Embryonic facial prominence (tissue), 1 donor: Measurements from ENCODE around the gene PLEKHA4.

Experiments used
- DNase-seq: peaks from one replicate; pipeline ENCODE4 v3.0.0-alpha.2; 2016; ENCODE audit errors: extremely low spot score

The PLEKHA4 gene

DNA sequence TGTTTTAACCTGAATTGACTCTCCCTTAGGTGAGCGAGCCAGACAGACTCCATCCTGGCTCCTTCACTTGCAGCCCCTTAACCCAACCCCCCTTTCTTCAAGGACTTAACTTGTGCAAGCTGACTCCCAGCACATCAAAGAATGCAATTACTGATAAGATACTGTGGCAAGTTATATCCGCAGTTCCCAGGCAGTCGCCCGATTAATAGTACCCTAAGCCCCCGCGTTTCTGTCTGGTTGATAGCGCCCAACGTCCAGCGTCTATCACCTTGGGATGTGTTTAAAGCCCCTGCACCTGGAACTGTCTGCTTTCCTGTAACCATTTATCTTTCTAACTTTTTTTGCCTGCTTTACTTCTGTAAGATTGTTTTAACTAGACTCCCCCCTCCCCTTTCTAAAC lies 38.3 kb downstream of the PLEKHA4 start:
- no peak for DNase-seq

DNA sequence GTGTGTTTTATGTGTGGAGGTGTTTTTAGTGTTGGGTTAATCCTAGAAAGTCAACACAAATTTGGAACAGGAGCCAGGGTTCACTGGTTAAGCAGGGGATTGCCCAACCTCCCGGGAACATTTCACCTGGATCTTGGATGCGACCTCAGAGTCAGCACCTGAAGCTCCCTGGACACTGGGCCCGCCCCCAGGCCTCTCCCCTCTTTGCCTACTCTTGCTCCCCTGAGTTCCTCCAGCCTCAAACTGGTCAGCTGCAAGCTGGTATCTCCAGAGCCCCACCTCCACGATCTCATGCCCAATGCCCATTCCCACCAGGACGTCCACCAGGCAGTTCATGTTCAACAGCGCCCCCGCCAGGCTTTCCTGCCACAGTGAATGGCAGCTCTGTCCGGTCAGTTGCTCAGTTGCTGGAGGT lies 41.8 kb downstream of the PLEKHA4 start:
- DNase-seq, result no peak

DNA sequence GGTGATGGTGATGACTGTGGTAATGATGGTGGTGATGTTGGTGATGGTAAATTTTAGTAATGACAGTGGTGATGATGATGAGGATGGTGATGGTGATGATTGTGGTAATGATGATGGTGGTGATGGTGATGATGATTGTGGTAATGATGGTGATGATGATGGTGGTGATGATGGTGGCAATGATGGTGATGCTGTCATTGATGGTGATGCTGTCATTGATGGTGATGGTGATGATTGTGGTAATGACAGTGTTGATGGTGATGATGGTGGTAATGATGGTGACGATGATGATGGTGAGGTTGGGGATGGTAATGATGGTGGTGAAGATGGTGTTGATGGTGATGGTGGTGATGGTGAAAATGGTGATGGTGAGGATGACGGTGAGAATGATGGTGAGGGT lies 45.9 kb downstream of the PLEKHA4 start:
- DNase-seq, result no peak

DNA sequence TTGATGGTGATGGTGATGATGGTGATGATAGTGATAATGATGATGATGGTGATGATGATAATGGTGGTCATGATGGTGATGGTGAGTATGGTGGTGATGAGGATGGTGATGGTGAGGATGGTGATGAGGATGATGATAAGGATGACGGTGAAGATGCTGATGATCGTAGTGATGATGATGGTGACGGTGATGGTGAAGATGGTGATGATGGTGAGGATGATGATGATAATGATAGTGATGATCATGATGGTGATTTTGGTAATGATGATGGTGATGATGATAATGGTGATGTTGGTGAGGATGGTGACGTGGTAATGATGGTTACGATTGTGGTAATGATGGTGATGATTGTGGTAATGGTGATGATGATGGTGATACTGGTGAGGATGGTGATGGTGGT lies 46.8 kb downstream of the PLEKHA4 start:
- DNase-seq, result no peak

DNA sequence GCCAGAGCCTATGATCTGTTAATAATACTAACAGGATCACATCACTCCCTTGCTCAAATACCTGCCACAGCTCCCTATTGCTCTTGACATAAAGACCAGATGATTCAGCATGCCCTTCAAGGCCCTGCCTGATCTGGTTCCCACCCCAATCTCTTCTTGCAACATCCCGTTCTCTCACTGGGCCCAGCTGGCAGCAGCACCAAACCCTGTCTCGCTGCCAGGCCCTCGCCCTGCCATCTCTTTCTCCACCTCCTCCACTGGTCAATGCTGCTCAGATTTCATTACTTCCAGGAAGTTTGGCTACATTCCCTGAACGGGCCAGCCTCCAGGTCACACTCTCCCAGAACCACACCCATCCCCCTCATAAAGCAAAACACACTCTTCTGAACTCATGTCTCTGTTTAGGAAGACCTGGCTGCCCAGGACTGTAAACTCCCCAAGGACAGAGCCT lies 49.0 kb downstream of the PLEKHA4 start:
- no peak for DNase-seq

DNA sequence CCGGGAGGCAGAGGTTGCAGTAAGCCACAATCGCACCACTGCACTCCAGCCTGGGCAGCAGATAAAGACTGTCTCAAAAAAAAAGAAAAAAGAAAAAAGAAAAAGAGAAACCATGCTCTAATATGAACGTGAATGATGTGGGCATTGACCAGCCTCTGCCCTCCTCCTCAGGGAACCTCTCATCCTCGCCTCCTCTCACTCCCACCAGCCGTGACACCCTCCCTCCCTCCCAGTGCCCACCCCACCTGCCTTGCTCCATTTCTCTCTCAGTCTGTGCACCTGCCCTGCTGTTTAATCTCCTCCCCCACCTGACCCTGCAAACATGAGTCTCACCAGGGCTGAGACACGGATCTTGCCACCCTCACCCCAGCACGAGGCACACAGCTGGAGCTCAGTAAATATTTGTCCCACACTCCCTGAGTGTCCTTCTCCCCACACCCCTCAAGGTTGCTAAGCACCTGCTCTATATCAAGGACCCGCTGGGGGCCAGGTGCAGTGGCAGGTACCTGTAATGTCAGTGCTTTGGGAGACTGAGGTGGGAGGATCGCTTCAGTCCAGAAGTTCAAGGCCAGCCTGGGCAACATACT lies 50.1 kb downstream of the PLEKHA4 start:
- DNase-seq, result no peak

DNA sequence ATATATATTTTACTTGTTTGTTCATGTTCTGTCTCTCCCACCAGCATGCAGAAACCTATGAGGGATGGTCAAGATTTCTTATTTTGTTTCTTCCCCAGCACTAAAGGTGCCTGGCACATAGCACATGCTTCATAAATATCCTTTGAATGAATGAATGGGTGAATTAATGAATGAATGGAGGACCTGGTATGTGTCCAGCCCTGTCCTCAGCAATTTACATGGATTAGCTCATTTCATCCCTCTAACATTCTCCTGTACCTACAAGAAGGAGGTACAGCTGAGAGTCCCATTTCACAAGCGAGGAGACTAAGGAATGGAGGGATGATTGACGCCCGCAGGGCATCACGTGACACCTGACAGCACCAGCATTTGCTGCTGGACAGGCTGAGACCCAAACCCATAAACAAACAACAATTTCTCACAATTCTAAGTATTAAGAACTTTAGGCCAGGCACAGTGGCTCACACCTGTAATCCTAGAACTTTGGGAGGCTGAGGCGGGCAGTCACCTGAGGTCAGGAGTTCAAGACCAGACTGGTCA lies 50.8 kb downstream of the PLEKHA4 start:
- no peak for DNase-seq

DNA sequence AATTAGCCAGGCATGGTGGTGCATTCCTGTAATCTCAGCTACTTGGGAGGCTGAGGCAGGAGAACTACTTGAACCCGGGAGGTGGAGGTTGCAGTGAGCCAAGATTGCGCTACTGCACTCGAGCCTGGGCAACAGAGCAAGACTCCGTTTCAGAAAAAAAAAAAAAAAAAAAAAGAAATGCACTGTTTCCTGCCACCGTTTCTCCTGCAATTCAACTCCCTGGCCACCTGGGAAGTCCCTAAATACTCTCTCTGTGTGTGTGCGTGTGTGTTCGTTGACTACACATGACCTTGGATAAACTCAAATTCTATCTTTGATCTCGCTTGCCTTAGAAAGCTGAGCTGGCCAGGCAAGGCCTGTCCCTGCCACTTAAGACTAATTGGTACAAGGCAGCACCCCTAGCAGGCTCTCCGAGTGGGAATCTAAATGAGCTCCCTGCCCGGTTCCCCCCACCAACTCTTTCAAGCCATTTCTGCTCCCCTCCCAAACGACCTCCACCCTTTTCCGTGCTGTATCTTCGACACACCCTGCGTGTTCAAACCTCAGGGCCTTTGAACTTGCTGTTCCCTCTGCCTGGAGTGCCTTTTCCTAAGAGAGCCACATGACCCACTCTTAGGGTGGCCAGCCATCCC lies 52.4 kb downstream of the PLEKHA4 start:
- no peak for DNase-seq

DNA sequence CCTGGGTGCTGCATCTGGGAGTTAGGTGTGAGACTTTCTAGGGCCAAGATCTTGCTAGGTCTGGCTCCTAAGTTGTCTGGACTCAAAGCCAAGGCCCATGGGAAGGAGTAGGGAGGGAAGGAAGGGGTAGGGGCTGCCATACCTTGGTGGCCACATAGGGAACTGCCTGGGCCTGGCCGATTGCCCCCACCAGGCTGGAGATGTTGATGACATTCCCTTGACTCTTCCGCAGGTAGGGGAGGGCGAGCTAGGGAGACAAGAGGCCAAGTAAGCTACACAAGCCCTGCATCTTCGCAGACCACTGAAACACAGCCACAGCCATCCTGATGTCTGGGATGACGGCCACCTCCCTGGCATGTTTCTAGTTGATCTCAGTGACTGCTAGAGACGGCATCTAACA lies 53.5 kb downstream of the PLEKHA4 start:
- DNase-seq, result no peak

DNA sequence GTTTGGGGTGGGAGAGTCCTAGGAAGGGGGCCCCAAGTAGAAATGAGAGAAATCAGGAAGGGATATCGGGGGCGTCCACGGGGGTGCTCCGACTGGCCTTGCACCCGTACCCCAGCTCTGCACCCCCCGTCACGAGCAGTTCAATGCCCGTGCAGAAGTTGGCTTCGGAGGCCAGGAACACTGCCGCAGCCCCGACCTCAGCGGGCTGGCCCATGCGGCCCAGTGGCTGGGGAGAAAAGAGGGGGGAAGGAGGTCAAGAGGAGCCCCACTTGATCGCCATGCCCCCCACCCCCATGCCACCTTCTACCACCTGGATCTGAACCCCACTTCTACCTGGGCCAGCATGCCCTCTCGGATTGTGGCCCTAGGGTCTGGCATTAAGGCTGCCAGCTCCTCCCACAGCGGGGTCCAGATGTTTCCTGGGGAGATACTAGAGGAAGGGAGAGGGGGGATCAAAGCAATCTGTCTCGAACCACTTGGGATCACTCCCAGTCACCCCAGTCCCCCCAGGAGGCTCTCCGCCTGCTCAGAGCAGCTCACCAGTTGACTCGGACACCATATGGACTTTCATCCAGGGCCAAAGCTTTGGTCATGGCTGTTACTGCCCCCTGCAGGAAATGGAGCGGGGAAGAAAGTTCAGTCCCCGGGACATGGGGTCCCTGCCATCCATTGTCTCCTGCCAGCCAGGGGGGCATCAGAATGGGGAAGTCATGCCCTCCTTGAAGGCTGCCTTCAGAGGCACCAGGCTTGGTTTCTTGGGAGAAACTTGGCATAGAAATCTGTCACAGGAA lies 55.1 kb downstream of the PLEKHA4 start:
- DNase-seq, result no peak

DNA sequence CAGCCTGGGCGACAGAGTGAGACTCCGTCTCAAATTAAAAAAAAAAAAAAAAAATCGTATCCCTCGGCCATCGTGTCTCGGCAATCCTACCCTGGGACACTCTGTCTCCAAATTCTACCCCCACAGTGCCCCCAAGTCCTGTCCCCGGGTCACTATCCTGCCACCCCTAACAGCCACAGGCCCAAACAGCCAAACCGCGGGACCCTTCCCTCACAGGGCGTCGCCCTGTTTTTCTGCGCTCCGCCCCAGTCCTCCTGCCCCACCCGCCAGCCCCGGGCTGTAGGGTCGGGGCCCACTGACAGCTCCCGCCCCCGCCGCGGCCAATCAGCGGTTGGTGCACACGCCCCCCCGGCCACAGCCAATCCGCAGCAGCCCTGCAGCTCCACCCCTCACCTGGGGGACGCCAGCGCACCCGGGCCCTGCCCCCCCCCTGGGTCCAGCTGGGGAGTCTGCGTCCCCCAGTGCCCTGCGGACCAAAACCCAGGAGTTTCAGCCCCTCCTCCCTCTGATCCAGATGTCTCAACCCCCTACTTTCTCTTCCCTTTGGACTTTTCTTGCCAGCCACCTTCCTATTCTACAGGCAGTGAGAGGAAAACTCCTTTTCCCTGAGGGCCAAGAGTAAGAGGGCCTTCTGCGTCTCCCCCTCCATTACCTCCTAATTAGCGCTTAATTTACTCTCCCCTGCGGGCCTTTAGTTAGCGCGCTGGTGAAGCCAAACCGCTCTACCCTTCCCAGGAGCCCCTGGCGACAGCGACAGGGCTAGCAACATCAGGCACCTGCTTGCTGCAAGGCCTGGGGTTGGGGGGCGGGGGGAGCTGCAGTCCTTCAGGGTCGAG lies 56.1 kb downstream of the PLEKHA4 start:
- no peak for DNase-seq

DNA sequence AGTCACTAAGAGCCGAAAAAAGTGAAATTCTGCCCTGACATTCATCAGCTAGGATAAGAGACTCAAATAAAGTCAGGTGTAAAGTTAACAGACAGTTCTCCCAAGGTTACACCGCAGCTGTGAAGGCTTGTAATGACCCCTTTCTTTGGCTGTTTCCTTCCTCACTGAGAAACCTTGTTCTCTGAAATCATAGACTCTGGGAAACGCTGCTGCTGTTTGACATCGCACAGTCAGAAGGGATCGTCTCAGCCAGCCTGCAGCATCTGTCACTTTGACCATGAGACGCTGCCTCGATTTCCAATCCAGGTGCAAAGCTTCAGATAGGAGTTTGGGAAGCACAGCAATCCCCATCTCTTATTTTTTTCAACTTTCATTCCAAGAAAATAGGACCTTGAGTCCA lies 58.3 kb downstream of the PLEKHA4 start:
- DNase-seq, result no peak

DNA sequence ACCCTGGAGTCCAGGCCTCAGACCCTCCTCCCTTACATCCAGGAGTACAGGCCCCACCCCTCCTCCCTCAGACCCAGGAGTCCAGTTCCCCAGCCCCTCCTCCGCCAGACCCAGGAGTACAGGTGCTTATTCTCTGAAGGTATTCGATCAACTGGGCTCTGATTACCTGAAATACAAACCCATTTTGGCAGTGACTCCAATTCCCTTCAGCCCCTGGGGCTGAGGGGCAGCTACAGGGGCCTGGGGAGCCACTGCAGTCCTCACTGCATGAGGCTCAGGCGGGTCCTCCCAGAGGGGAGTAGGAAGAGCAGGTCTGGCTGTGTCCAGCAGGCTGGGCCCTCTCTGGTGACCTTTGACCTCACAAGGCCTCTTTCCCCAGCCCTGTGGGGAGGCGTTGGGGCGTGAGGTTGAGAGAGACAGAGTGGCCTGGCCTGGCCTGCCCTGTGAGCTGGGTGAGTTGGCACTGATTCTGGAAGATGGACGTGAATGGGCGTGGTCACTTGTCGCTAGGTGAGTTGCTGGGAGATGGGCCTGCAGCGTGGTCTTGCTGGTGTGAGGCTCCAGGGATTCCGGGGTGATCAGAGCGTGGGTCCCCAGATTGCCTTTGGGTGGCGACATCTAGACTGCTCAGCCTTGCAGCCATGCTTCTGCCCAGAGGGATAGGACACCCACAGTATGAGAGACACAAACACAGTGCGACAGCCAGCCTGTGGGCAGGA lies 60.7 kb downstream of the PLEKHA4 start:
- DNase-seq, result no peak

DNA sequence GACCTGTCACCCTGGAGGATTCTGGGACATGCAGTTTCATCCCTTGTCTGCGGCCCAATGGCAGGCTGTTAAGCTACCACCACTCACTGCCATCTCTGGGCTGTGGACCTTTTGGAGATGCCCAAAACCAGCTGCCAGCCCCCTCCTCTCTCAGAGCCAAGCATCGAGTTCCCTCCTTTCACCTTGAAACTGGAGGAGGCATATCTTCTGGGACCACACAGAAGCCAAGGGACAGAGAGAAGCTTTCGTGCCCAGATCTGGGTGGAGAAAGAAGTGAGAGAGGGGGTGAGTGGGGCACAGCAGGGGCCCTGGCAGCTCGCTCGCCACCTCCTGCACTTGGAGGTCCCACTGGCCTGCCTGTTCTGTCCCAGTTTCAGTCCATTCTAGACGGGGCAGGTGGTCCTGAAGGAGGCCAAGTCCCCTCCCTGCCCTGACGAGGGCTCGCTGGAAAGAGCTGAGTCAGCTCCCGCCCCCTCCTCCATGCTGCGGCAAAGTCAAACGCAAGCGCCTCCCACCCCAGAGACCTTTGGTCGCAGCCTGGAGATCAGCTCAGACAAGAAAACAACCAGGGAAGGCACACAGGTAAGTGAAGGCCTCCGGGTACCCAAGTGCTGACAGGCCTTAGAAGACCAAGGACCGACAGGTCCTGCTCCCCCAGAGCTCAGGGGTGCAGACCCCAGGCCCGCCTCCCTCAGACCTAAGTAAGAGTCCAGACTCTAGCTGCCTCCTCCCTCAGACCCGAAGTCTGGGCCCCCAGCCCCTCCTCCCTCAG lies 61.4 kb downstream of the PLEKHA4 start:
- no peak for DNase-seq

DNA sequence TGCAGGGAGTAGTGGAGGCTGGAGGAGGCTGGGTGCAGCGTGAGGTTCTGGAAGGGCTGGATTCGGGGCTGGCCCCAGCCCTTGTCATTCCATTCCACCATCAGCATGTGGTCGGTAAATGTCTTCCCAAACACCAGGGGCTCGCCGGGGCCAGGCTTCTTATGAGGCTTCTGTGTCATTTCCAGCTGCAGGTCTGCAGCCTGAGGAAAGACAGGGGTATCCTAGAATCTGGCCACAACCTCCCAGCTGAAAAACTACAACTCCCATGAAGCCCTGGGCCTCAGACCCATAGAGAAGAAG lies 61.9 kb downstream of the PLEKHA4 start:
- no peak for DNase-seq

DNA sequence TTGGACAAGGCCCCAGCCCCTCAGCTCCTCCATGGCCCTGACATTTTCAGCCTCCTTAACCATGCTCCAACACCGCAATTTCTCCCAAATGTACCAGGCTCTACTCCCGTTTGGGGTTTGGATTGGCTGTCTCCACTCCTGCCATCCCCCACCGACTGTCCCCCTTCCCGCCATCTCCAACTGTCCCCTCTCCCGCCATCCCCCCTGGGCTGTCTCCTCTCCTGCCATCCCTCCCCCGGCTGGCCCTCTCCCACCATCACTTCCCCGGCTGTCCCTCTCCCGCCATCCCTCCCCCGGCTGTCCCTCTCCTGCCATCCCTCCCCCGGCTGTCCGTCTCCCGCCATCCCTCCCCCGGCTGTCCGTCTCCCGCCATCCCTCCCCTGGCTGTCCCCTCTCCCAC lies 63.0 kb downstream of the PLEKHA4 start:
- no peak for DNase-seq

DNA sequence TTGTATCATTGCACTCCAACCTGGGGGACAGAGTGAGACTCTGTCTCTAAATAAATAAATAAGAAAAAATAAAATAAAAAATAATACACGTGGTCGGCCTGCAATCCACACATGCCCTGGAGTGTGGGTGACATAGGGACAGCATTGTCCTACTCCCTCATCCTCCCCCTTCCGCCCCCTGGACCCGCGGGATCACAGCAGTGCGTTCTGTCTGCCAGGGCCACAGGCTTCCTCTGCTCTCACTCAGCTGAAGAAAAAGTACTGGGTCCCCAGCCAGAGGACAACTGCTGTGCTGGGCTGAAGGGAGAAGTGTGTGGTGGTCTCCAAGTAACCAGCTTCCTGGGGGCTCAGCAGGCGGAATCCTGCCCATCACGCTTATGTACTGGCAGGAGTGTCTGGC lies 63.9 kb downstream of the PLEKHA4 start:
- no peak for DNase-seq

DNA sequence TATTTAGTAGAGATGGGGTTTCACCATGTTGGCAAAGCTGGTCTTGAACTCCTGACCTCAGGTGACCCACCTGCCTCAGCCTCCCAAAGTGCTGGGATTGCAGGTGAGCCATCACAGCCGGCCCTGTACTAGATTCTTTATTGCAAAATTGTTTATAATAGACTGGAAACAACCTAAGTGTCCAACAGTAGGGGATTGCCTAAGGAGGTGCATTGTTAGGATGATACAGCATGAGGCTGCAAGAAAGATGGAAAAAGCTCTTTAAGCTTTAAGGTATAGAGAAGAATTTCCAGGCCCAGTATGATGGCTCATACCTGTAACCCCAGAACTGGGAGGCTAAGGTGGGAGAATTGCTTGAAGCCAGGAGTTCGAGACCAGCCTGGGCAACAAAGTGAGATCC lies 65.8 kb downstream of the PLEKHA4 start:
- DNase-seq, result no peak

DNA sequence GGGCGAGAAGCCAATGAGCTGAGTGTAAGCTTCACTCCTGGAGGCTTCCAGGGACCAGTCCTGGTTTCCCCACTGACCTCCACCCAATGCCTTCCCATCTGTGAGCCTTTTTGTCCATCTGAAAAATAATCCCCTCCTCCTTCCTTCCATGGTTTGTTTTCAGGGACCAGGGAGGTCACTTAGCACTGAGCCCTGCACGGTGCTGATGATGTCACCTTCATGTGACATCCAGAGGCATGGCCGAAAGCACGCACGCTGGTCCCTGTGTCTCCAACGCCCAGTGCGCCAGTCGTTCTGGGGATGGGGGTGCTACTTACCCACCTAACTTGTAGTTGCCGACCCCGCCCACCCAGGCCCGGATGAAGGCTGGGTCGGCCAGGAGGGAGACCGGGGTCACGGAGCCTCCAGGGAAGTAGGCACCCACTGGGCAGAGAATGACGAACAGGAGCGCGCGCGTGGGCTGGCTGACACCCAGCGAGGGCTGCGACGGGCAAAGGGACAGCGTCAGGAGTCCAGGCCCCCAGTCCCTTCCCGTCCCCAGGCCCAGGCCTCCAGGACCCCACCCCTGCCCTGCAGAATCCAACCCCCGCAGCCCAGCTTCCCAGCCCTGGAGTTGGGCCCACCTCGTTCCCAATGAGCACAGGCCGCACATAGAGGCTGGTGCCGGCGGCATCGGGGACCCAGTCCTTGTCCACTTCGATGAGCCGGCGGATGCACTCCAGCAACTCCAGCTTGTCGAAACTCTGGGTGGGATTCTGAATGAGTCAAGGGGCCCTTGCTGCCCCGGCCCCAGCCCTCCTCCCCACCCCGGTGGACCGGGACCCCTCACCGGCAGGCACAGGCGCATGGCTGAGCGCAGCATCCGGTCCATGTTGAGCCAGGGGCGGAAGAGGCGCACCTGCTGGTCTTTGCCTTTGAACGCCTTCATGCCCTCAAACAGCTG lies 68.8 kb downstream of the PLEKHA4 start:
- DNase-seq, result no peak

DNA sequence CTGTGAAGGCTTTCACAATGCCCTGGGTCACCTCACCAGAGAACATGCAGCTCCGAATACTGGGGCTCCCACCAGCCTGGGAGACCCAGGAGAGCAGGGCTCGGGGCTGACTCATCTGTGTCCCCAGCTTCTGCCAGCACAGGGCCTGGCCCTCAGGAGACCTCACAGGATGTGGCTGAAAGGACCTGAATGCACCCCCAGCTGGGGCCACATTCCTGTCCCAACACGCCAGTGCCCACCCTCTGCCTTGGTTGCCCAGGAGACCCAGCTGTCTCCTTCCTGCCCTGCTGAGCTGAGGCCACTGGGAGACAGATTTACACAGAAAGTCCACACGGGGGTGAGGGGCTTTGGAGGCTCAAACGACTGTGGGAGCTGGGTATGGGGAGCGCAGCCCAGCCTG lies 69.5 kb downstream of the PLEKHA4 start:
- DNase-seq, result no peak
